ENCODE results near the gene AUH.

The AUH gene

GRCh38 chr9:91256235-91256634, 105.5 kb downstream of the AUH start:
- no peaks in the 10 kb centered on the region for H3K36me3 ChIP-seq (ENCODE audit: insufficient read depth, low read length)
- H3K27ac ChIP-seq = no peak overlapping the region
- no peaks in the 10 kb centered on the region for H3K9me3 ChIP-seq (ENCODE audit: low read depth, low read length)
- TF ChIP-seq FOXP2 (optimal IDR thresholded peaks at IDR 0.05; ENCODE audit: control extremely low read depth, extremely low read length, insufficient read depth) = no peak
- no peak for TF ChIP-seq EZH2 (IDR thresholded peaks at IDR 0.05)
- TF ChIP-seq POLR2AphosphoS5 (IDR thresholded peaks at IDR 0.05; ENCODE audit: borderline replicate concordance, low read depth, low read length) = no peak
- no peak overlapping the region for H3K9ac ChIP-seq (ENCODE audit: insufficient read length)
- H3K4me3 ChIP-seq = no peak overlapping the region
- no peak for DNase-seq (ENCODE audit: low read depth, low spot score)

- Histone ChIP-seq H3K9ac (ENCODE audit: insufficient read length) (no peak overlapping the region), H3K27ac (no peak overlapping the region), H3K4me3 (0 out of 2 replicates have a peak overlapping the region, but pooled peaks have one; percentile 13), H3K36me3 (ENCODE audit: insufficient read depth, low read length) (no peaks in the 10 kb centered on the region), H3K9me3 (ENCODE audit: low read depth, low read length) (no peaks in the 10 kb centered on the region)
- DNase-seq (ENCODE audit: low read depth, low spot score) = no peak
- TF ChIP-seq EZH2 (IDR thresholded peaks at IDR 0.05) = no peak
- no peak for TF ChIP-seq FOXP2 (optimal IDR thresholded peaks at IDR 0.05; ENCODE audit: control extremely low read depth, extremely low read length, insufficient read depth)
- TF ChIP-seq POLR2AphosphoS5 (IDR thresholded peaks at IDR 0.05; ENCODE audit: borderline replicate concordance, low read depth, low read length) = no peak
These were observed 106.4 kb downstream of the AUH start for GRCh38 chr9:91255327-91255726.

- Histone ChIP-seq H3K27ac (no peak overlapping the region), H3K9me3 (ENCODE audit: low read depth, low read length) (no peaks in the 10 kb centered on the region), H3K9ac (ENCODE audit: insufficient read length) (no peak overlapping the region), H3K36me3 (ENCODE audit: insufficient read depth, low read length) (no peaks in the 10 kb centered on the region), H3K4me3 (no peak overlapping the region)
- DNase-seq (ENCODE audit: low read depth, low spot score) = no peak
- TF ChIP-seq FOXP2 (optimal IDR thresholded peaks at IDR 0.05; ENCODE audit: control extremely low read depth, extremely low read length, insufficient read depth) = no peak
- no peak for TF ChIP-seq EZH2 (IDR thresholded peaks at IDR 0.05)
- TF ChIP-seq POLR2AphosphoS5 (IDR thresholded peaks at IDR 0.05; ENCODE audit: borderline replicate concordance, low read depth, low read length) = no peak
These were observed 108.2 kb downstream of the AUH start for GRCh38 chr9:91253488-91253887.

- no peak for DNase-seq (ENCODE audit: low read depth, low spot score)
- Histone ChIP-seq H3K4me3 (no peak overlapping the region), H3K36me3 (ENCODE audit: insufficient read depth, low read length) (no peaks in the 10 kb centered on the region), H3K27ac (no peak overlapping the region), H3K9ac (ENCODE audit: insufficient read length) (no peak overlapping the region), H3K9me3 (ENCODE audit: low read depth, low read length) (no peaks in the 10 kb centered on the region)
- TF ChIP-seq EZH2 (IDR thresholded peaks at IDR 0.05) (no peak), POLR2AphosphoS5 (IDR thresholded peaks at IDR 0.05; ENCODE audit: borderline replicate concordance, low read depth, low read length) (no peak), FOXP2 (optimal IDR thresholded peaks at IDR 0.05; ENCODE audit: control extremely low read depth, extremely low read length, insufficient read depth) (no peak)
These were observed 113.0 kb downstream of the AUH start for GRCh38 chr9:91248707-91249106.

GRCh38 chr9:91247278-91247677, 114.4 kb downstream of the AUH start:
- TF ChIP-seq POLR2AphosphoS5 (IDR thresholded peaks at IDR 0.05; ENCODE audit: borderline replicate concordance, low read depth, low read length) = no peak
- TF ChIP-seq EZH2 (IDR thresholded peaks at IDR 0.05) = no peak
- TF ChIP-seq FOXP2 (optimal IDR thresholded peaks at IDR 0.05; ENCODE audit: control extremely low read depth, extremely low read length, insufficient read depth) = no peak
- Histone ChIP-seq H3K36me3 (ENCODE audit: insufficient read depth, low read length) (no peaks in the 10 kb centered on the region), H3K9me3 (ENCODE audit: low read depth, low read length) (no peaks in the 10 kb centered on the region), H3K27ac (no peak overlapping the region), H3K4me3 (no peak overlapping the region), H3K9ac (ENCODE audit: insufficient read length) (no peak overlapping the region)
- DNase-seq (ENCODE audit: low read depth, low spot score) = no peak

- H3K9me3 ChIP-seq (ENCODE audit: low read depth, low read length) = no peaks in the 10 kb centered on the region
- no peak overlapping the region for H3K9ac ChIP-seq (ENCODE audit: insufficient read length)
- H3K27ac ChIP-seq = no peak overlapping the region
- DNase-seq (ENCODE audit: low read depth, low spot score) = no peak
- no peak overlapping the region for H3K4me3 ChIP-seq
- TF ChIP-seq FOXP2 (optimal IDR thresholded peaks at IDR 0.05; ENCODE audit: control extremely low read depth, extremely low read length, insufficient read depth) (no peak), POLR2AphosphoS5 (IDR thresholded peaks at IDR 0.05; ENCODE audit: borderline replicate concordance, low read depth, low read length) (no peak), EZH2 (IDR thresholded peaks at IDR 0.05) (no peak)
- no peaks in the 10 kb centered on the region for H3K36me3 ChIP-seq (ENCODE audit: insufficient read depth, low read length)
These were observed 114.9 kb downstream of the AUH start for GRCh38 chr9:91246846-91247245.

GRCh38 chr9:91245431-91246313, 116.0 kb downstream of the AUH start:
- Histone ChIP-seq H3K4me3 (no peak overlapping the region), H3K9me3 (ENCODE audit: low read depth, low read length) (no peaks in the 10 kb centered on the region), H3K9ac (ENCODE audit: insufficient read length) (no peak overlapping the region), H3K27ac (no peak overlapping the region), H3K36me3 (ENCODE audit: insufficient read depth, low read length) (no peaks in the 10 kb centered on the region)
- DNase-seq (ENCODE audit: low read depth, low spot score) = no peak
- TF ChIP-seq POLR2AphosphoS5 (IDR thresholded peaks at IDR 0.05; ENCODE audit: borderline replicate concordance, low read depth, low read length) = no peak
- TF ChIP-seq EZH2 (IDR thresholded peaks at IDR 0.05) = no peak
- TF ChIP-seq FOXP2 (optimal IDR thresholded peaks at IDR 0.05; ENCODE audit: control extremely low read depth, extremely low read length, insufficient read depth) = no peak

- Histone ChIP-seq H3K9me3 (ENCODE audit: low read depth, low read length) (no peaks in the 10 kb centered on the region), H3K9ac (ENCODE audit: insufficient read length) (no peak overlapping the region), H3K36me3 (ENCODE audit: insufficient read depth, low read length) (no peaks in the 10 kb centered on the region), H3K4me3 (no peak overlapping the region), H3K27ac (no peak overlapping the region)
- DNase-seq (ENCODE audit: low read depth, low spot score) = no peak
- TF ChIP-seq FOXP2 (optimal IDR thresholded peaks at IDR 0.05; ENCODE audit: control extremely low read depth, extremely low read length, insufficient read depth) = no peak
- no peak for TF ChIP-seq POLR2AphosphoS5 (IDR thresholded peaks at IDR 0.05; ENCODE audit: borderline replicate concordance, low read depth, low read length)
- no peak for TF ChIP-seq EZH2 (IDR thresholded peaks at IDR 0.05)
These were observed 118.7 kb downstream of the AUH start for GRCh38 chr9:91243029-91243428.
